Inflammatory macrophage (primary cell): ENCODE data around the gene SRSF12.
"Not testable (repeated sequence)": the region's sequence is repeated elsewhere in the genome, so short reads cannot be mapped to it uniquely, and the experiment has no call there.

Source experiments
- DNase-seq, 2 donors: peaks; one replicate each; pipeline ENCODE4 v3.0.0-alpha.2; 2020 to 2022

SRSF12 gene

DNA sequence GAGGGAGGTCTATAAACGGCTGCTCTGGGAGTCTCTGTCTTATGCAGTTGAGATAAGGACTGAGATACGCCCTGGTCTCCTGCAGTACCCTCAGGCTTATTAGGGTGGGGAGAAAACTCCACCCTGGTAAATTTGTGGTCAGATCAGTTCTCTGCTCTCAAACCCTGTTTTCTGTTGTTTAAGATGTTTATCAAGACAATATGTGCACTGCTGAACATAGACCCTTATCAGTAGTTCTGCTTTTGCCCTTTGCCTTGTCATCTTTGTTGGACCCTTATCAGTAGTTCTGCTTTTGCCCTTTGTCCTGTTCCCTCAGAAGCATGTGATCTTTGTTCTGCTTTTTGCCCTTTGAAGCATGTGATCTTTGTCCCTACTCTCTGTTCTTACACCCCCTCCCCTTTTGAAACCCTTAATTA is 10.4 kb upstream of the SRSF12 start:
- DNase-seq: not testable (repeated sequence)

DNA sequence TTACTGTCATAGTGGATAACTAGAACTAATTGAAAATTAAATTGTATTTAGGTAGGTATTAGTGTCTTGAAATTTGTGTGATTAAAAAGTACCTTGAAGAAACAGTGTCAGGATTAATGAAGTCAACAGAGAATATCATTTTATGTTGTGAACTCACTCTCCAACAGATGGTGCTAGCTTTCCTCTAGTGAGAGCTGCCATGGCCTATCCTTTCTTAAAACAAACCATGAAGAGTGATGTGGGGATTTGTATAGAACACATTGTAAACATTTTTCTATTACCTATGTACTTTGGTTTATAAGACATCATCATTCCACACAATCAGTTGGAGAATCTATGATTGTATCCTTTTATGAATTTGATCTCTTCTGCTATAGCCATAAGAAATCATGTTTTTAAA is 4.8 kb upstream of the SRSF12 start:
- peak; percentile 37 to 50 for DNase-seq

- DNase-seq: no peak
Measured at GRCh38 chr6:89121934-89122333, 4.1 kb upstream of the SRSF12 start.

- no peak for DNase-seq
Measured at GRCh38 chr6:89120371-89120770, 2.5 kb upstream of the SRSF12 start.

DNA sequence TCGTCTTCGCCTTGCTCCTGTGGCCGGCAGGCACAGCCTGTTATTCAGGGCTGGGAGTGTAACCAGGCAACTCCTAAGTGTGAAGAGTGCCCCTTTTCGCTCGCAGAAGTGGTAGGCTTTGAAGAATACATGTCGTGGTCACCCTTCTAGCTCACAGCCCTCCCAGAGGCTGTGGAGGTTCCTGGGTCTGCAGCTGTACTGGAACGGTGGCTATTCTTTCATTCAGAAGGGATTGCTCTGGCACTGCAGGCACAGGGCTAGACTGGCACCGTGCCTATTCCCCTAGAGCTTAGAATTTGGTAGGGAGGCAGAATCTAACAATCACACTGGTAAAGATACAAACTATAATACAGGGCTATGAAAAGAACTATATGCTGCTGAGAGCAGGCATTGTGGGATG is 1.1 kb upstream of the SRSF12 start:
- no peak for DNase-seq

GRCh38 chr6:89116702-89117101 is 1.2 kb downstream of the SRSF12 start:
- DNase-seq: no peak

DNA sequence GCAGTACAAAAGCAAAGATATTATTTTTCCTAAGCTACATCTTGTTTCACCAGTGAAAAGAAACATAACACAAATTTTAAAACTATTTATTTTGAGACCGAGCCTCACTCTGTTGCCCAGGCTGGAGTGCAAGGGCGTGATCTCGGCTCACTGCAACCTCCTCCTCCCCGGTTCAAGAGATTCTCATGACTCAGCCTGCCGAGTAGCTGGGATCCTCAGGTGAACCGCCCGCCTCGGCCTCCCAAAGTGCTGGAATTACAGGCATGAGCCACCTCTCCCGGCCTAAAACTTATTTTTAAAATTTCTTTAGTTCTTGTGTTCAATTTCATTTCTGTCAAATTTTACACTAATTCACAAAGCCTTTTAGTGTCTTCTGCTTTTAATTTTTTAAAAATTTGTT is 5.9 kb downstream of the SRSF12 start:
- no peak for DNase-seq

DNA sequence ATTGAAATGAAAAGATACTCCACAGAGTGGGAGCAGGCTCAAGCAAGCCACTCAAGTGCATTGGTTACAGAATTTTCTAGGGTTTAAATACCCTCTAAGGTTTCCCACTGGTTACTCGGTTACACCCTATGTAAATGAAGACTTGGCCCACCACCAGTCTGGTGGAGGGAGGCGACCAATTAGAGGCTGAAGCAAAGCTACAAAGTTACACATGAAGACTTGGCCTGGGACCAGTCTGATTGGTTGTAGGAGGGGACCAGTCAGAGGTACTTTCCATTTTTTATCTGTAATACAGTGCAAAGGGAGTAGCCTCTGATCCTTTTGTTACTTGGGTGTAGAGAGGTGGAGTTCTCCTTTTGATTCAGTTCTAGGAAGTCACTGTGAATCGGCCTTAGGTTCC is 7.6 kb downstream of the SRSF12 start:
- no peak for DNase-seq

GRCh38 chr6:89100114-89100513 is 17.8 kb downstream of the SRSF12 start:
- DNase-seq: no peak

DNA sequence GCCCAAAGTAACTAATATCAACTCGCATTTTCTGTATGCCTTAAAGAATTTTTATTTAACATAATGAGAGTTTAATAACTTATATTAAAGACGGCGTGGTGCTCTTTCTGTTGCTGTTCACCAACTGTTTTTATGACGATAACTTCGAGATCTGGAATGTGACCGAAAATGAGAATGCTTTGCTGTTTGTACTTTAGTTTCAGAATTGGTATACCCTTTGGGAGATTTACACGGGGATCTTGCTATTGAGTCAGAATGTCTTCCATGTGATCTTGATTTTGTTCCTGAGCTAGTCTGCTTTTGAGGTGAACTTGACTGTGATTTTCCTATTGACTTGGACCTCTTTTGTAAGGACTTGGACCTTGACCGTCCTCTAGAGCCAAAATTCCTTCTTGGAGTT is 19.4 kb downstream of the SRSF12 start:
- no peak for DNase-seq

GRCh38 chr6:89087881-89088280 is 30.0 kb downstream of the SRSF12 start:
- peak; percentile 70 to 84 for DNase-seq

DNA sequence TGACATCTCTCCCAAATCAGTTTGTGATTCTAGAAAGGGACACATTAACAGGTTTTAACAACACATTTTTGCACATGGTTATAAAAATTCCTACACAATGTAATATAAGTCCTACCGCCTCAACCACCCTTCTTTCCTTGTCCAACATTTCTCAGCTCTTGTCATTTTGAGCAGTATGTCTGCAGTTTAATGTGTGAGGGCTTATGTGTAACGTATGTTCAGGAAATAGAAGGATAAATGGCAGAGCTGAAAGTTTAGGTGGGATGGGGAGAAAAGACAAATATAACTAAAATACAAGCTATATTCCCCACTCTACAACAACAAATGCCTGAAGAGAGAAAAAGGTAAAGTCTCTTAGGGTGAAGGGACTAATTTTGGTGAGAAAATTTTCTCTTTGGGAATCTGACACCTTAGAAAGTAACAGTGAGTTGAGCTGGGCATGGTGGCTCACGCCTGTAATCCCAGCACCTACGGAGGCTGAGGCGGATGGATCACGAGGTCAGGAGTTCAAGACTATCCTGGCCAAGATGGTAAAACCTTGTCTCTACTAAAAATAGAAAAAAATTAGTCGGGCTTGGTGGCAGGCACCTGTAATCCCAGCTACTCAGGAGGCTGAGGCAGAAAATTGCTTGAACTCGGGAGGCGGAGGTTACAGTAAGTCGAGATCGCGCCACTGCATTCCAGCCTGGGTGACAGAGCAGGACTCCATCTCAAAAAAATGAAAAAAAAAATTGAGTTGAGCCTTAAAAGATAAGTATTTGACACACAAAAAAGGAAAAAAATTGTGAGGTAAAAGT is 32.3 kb downstream of the SRSF12 start:
- DNase-seq: no peak

DNA sequence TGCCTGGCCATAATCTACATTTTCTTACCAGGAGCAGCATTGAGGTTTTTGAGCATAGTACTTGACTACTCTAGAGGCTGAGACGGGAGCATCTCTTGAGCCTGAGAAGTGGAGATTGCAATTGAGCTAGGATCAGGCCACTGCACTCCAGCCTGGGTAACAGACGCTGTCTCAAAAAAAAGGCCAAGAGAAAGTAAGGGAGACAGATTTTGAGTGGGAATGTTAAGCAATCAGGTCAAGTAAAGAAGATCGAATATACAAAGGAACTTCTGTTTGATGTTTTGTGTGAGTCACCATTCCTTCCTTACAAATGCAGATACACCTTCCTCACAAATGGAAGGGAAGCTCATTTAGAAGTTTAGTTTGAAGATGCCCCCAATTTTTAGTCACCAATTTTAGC is 32.9 kb downstream of the SRSF12 start:
- no peak for DNase-seq

DNA sequence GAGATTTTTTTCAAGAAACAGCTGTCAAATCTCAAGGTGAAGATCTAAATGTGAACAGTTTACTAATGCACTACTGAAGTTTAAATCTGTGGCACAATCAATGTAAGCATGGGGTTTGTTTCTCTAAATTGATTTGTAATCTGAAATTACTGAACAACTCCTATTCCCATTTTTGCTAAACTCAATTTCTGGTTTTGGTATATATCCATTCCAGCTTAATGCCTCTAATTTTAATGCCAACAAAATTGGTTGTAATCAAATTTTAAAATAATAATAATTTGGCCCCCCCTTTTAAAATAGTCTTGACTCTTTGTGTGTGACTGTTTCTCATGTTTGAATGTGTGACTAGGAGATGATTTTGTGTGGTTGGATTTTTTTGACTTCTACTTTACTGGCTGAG is 33.3 kb downstream of the SRSF12 start:
- no peak for DNase-seq

GRCh38 chr6:89082486-89082891 is 35.4 kb downstream of the SRSF12 start:
- DNase-seq: peak; percentile 11 to 34

- peak; percentile 97 to 98 for DNase-seq
Measured at GRCh38 chr6:89081423-89082322, 36.2 kb downstream of the SRSF12 start.

DNA sequence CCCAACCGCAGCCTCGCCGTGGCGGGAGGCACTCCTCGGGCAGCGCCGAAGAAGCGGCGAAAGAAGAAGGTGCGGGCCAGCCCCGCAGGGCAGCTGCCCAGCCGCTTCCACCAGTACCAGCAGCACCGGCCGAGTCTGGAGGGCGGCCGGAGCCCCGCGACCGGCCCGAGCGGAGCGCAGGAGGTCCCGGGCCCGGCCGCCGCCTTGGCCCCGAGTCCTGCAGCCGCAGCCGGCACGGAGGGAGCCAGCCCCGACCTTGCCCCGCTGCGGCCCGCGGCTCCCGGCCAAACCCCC is 36.8 kb downstream of the SRSF12 start:
- DNase-seq: peak in 1 of 2 donors; percentile 34

DNA sequence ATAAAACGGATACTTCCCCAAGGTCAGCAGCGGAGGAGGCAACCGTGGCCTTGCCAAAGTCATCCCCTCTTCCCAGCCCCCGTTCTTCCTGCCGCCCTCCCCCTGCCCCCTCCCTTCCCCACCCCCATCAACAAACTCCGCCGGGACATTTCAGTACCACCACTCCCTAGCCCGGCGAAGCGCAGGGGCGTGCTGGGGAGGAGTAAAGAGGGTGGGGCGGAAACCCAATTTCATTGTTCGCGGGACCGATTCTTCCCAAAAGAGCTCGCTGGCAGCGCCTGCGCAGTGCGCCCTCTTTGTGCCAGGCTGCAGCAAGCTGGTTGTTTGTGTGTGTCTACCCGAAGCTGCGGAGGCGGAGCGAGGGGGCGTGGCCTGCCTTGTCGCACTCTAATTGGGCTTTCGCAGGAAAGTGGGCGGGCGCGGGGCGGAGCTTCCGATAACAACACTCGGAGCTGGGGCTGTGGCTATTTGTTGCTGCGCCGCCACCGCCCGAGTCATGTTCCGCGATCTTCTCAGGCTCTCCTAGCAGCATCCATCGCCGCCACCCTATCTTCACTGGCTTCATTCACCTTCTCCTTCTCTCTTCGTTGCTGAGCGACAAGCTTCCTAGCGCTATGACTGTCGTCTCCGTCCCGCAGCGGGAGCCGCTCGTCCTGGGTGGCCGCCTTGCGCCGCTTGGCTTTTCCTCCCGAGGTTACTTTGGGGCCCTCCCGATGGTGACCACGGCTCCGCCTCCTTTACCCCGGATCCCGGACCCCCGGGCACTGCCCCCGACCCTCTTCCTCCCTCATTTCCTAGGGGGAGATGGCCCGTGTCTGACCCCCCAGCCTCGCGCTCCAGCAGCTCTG is 37.4 kb downstream of the SRSF12 start, which contains the start of gene PNRC1:
Gene PNRC1, plus strand, starts transcription at position 471 of the 848 bp plus-strand sequence. Its CDS starts 144 bp downstream, at position 615.
- peak; percentile 99 to 100 for DNase-seq

- peak; percentile 51 to 66 for DNase-seq
Measured at GRCh38 chr6:89079511-89080234, 38.2 kb downstream of the SRSF12 start.

- no peak for DNase-seq
Measured at GRCh38 chr6:89073840-89074239, 44.0 kb downstream of the SRSF12 start.

DNA sequence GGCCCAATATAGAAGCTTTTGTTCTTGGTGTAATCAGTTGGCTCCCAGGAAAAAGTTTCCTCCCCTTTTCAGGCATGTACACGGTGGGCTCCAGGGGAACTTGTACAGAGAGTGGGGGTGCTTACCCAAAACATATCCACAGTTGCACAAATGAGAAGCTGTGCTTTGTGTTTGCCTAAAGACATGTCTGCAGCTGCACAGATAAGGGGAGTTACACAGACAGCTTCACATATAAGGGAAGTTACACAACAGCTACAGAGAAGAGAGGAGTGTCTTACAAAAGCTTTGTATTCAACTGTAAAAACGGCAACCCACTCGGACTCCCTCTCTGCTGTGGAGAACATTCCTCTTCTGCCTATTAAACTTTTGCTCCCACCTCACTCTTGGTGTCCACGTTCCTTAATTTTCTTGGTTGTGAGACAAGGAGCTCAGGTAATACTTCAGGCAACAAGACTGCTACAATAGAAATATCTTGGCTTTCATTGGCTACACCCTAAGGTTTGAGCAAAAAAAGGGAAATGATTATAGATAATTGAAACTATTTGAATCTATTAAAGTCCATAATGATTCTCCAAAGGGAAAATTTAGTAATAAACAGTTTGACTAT is 44.8 kb downstream of the SRSF12 start:
- peak; percentile 79 to 84 for DNase-seq

DNA sequence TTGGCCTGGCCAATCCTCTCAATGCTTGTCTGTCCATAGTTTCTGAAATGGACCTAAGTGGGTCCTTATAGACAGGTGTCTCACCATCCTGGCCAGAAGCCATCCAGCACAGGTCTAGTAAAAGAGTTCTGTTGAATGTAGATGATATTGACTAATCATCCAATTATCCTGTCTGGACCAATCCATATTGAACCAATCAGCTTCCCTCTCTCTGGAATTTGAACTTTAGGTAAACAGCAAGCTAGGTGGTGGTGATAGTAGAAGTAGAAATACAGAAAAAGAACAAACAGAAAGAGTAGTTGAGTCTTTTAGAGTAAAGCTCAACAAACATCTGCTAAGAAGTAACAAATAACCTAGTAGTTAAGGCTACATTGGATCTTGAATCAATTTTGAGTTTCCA is 46.8 kb downstream of the SRSF12 start:
- DNase-seq: no peak
